Karpas-422 (cell line): ENCODE measurements around the gene C20orf173. TPM values are rescaled to one million over a fixed set of nuclear protein-coding genes. Genes with fewer than 3 reads are reported as not detected.

Experiments
- DNase-seq: peaks from one replicate; pipeline ENCODE4 v3.0.0-alpha.2; 2015
- H2AFZ ChIP-seq: fragments of 200-600 bp; sonication (generic); 2 replicates; pipeline ENCODE4 v1.6.1; 2014; ENCODE audit warnings: antibody characterized with exemption, low read length, mixed read lengths
- H3K27ac ChIP-seq: fragments of 200-600 bp; sonication (generic); 2 replicates; pipeline ENCODE4 v1.5.1; 2014; ENCODE audit warnings: mild to moderate bottlenecking, low read length, moderate library complexity
- H3K27me3 ChIP-seq: fragments of 200-600 bp; sonication (generic); 2 replicates; pipeline ENCODE4 v1.6.1; 2014; ENCODE audit warnings: low read length, mixed read lengths
- H3K36me3 ChIP-seq: fragments of 200-600 bp; sonication (generic); 2 replicates; pipeline ENCODE4 v1.6.1; 2014; ENCODE audit warnings: low read length, mixed read lengths; ENCODE audit not compliant: insufficient read depth
- H3K4me1 ChIP-seq: fragments of 200-600 bp; sonication (generic); 2 replicates; pipeline ENCODE4 v1.6.1; 2014; ENCODE audit warnings: mild to moderate bottlenecking, low read length, mixed read lengths
- H3K4me2 ChIP-seq: fragments of 200-600 bp; sonication (generic); 2 replicates; pipeline ENCODE4 v1.6.1; 2014; ENCODE audit warnings: low read length, low read depth, mild to moderate bottlenecking; ENCODE audit not compliant: poor library complexity, severe bottlenecking
- H3K4me3 ChIP-seq: fragments of 200-600 bp; sonication (generic); 2 replicates; pipeline ENCODE4 v1.5.1; 2014; ENCODE audit warnings: mild to moderate bottlenecking, antibody characterized with exemption, low read length, mixed read lengths
- H3K79me2 ChIP-seq: fragments of 200-600 bp; sonication (generic); 2 replicates; pipeline ENCODE4 v1.6.1; 2014; ENCODE audit warnings: mild to moderate bottlenecking, low read length, mixed read lengths
- H3K9ac ChIP-seq: fragments of 200-600 bp; sonication (generic); 2 replicates; pipeline ENCODE4 v1.6.0; 2014; ENCODE audit warnings: low read length
- H3K9me2 ChIP-seq: fragments of 200-600 bp; sonication (generic), shearing (Covaris generic); replicated peaks from 2 replicates; pipeline ENCODE4 v1.6.0; 2014; ENCODE audit warnings: mild to moderate bottlenecking, low read length, moderate library complexity; ENCODE audit not compliant: insufficient read depth
- H3K9me3 ChIP-seq: fragments of 300-700, 200-600 bp; sonication (generic); 2 replicates; pipeline ENCODE4 v1.6.1; 2014; ENCODE audit warnings: low read length, mixed read lengths
- H4K20me1 ChIP-seq: fragments of 200-600 bp; sonication (generic); 2 replicates; pipeline ENCODE4 v1.6.1; 2014; ENCODE audit warnings: mild to moderate bottlenecking, antibody characterized with exemption, low read length, low read depth; ENCODE audit not compliant: insufficient read depth
- total RNA-seq: library from RNA; depleted of rRNA; stranded (reverse); fragments of >200 nt; shearing (Covaris generic); gene quantifications from 2 replicates; pipeline ENCODE4 v1.2.3, GENCODE V29; 2014; ENCODE audit warnings: low replicate concordance; rRNA removed

The C20orf173 gene
- total RNA-seq, 1 experiment from 2014 or later = not detected

GRCh38 chr20:35489717-35490116 lies 39.7 kb downstream of the C20orf173 start:
- Histone ChIP-seq H2AFZ (no peak overlapping the region), H3K27ac (peak overlapping the region; percentile 47; the same call in 1 of the 2 replicates), H3K9me3 (no peaks in the 10 kb centered on the region), H3K4me1 (peaks cover 25% of the 10 kb centered on the region), H3K4me2 (peak overlapping the region; percentile 97), H3K27me3 (no peaks in the 10 kb centered on the region), H3K36me3 (peaks cover 37% of the 10 kb centered on the region), H3K9me2 (no peaks in the 10 kb centered on the region), H3K4me3 (peak overlapping the region; percentile 84; the same call in 1 of the 2 replicates), H3K79me2 (peaks cover 67% of the 10 kb centered on the region), H3K9ac (peak overlapping the region; percentile 86; the same call in 1 of the 2 replicates), H4K20me1 (no peaks in the 10 kb centered on the region)
- no peak for DNase-seq

DNA sequence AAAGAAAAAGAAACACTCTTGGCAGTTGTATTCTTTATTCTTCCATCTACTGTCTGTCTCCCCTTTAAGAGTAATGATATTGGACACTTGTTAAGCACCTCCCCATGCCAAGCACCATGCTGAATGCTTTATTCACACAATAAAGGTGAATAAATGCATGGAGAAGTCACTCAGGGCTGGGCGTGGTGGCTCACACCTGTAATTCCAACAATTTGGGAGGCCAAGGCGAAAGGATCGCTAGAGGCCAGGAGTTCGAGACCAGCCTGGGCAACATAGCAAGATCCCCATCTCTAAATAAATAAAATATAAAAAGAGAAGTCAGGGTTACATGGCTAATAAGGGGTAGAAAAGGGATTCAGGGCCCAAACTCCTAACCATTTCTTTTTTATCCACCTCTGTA lies 42.0 kb downstream of the C20orf173 start:
- DNase-seq = no peak
- Histone ChIP-seq H3K9me2 (no peaks in the 10 kb centered on the region), H3K4me1 (peaks cover 25% of the 10 kb centered on the region), H3K9ac (no peak overlapping the region), H3K4me2 (no peak overlapping the region), H3K36me3 (peaks cover 38% of the 10 kb centered on the region), H3K4me3 (no peak overlapping the region), H2AFZ (no peak overlapping the region), H3K79me2 (peaks cover 77% of the 10 kb centered on the region), H3K9me3 (no peaks in the 10 kb centered on the region), H4K20me1 (no peaks in the 10 kb centered on the region), H3K27me3 (no peaks in the 10 kb centered on the region), H3K27ac (no peak overlapping the region)

- H3K4me2 ChIP-seq = peak overlapping the region; percentile 18
- H3K9me2 ChIP-seq = no peaks in the 10 kb centered on the region
- DNase-seq = no peak
- H3K4me1 ChIP-seq = peaks cover 17% of the 10 kb centered on the region
- no peak overlapping the region for H3K4me3 ChIP-seq
- H3K27ac ChIP-seq = peak overlapping the region; percentile 65
- H4K20me1 ChIP-seq = no peaks in the 10 kb centered on the region
- no peaks in the 10 kb centered on the region for H3K9me3 ChIP-seq
- peaks cover 13% of the 10 kb centered on the region for H3K79me2 ChIP-seq
- peak overlapping the region; percentile 48 for H3K9ac ChIP-seq
- peaks cover 24% of the 10 kb centered on the region for H3K36me3 ChIP-seq
- no peak overlapping the region for H2AFZ ChIP-seq
- no peaks in the 10 kb centered on the region for H3K27me3 ChIP-seq
These were observed 49.7 kb downstream of the C20orf173 start for GRCh38 chr20:35479798-35480197.

GRCh38 chr20:35478804-35479472 lies 50.5 kb downstream of the C20orf173 start:
- no peak overlapping the region for H3K4me3 ChIP-seq

More at GRCh38 chr20:35478804-35479472, 50.5 kb downstream of the C20orf173 start:
- no peaks in the 10 kb centered on the region for H4K20me1 ChIP-seq
- peaks cover 5% of the 10 kb centered on the region for H3K79me2 ChIP-seq
- H3K4me1 ChIP-seq = peaks cover 25% of the 10 kb centered on the region
- H3K36me3 ChIP-seq = peaks cover 16% of the 10 kb centered on the region
- H3K9me3 ChIP-seq = no peaks in the 10 kb centered on the region
- DNase-seq = peak; percentile 90
- H3K4me2 ChIP-seq = peak overlapping the region; percentile 18
- peak overlapping the region; percentile 48 for H3K9ac ChIP-seq
- peak overlapping the region; percentile 65 for H3K27ac ChIP-seq
- no peaks in the 10 kb centered on the region for H3K27me3 ChIP-seq
- H3K9me2 ChIP-seq = no peaks in the 10 kb centered on the region
- H2AFZ ChIP-seq = no peak overlapping the region

Other genes with a start within 250 kb of the C20orf173 start
- gene EIF6, start 244.9 kb downstream of the C20orf173 start, total RNA-seq = 150 and 168 TPM in 2 replicates
- gene FAM83C, start 237.2 kb downstream of the C20orf173 start, total RNA-seq = not detected in 2 replicates
- 49.5 and 55.1 TPM in 2 replicates for gene UQCC1, start 117.7 kb downstream of the C20orf173 start, total RNA-seq
- gene GDF5, start 91.4 kb downstream of the C20orf173 start, total RNA-seq = not detected in 2 replicates
- 10.2 and 42.8 TPM in 2 replicates for gene CEP250, start 74.1 kb downstream of the C20orf173 start, total RNA-seq
- gene ERGIC3, start 12.4 kb upstream of the C20orf173 start, total RNA-seq = 242 and 305 TPM in 2 replicates
- gene SPAG4, start 86.2 kb upstream of the C20orf173 start, total RNA-seq = 6.4 and 11.1 TPM in 2 replicates
- gene CPNE1, start 135.2 kb upstream of the C20orf173 start, total RNA-seq = 205 and 216 TPM in 2 replicates
- 39.6 and 78.5 TPM in 2 replicates for gene RBM12, start 135.2 kb upstream of the C20orf173 start, total RNA-seq
- gene NFS1, start 169.7 kb upstream of the C20orf173 start, total RNA-seq = 62.6 and 79.6 TPM in 2 replicates
- gene ROMO1, start 169.8 kb upstream of the C20orf173 start, total RNA-seq = 242 and 325 TPM in 2 replicates
- gene RBM39, start 212.6 kb upstream of the C20orf173 start, total RNA-seq = 315 and 375 TPM in 2 replicates
- gene PHF20, start 242.4 kb upstream of the C20orf173 start, total RNA-seq = 27.8 and 41.7 TPM in 2 replicates